Fibroblast of gingiva (primary cell): ENCODE measurements around the gene RHOA.

Experiments
- DNase-seq: peaks from one replicate; pipeline ENCODE4 v3.0.0-alpha.2; 2011; ENCODE audit warnings: low read depth

The RHOA gene

GRCh38 chr3:49316696-49317457, 94.9 kb downstream of the RHOA start:
- no peak for DNase-seq

GRCh38 chr3:49313896-49314688, 97.7 kb downstream of the RHOA start:
- no peak for DNase-seq

- DNase-seq, result no peak
Measured at GRCh38 chr3:49311283-49311682, 100.5 kb downstream of the RHOA start.

GRCh38 chr3:49310677-49311076, 101.1 kb downstream of the RHOA start:
- no peak for DNase-seq
